Spleen (tissue), 11 donors: ENCODE results near the gene NHEJ1. TPM values are rescaled to one million over a fixed set of nuclear protein-coding genes. Genes with fewer than 3 reads are reported as not detected.

ENCODE experiments used
- DNase-seq: peaks from one replicate; pipeline ENCODE4 v3.0.0-alpha.2; 2020
- H3K27ac ChIP-seq, 8 donors: fragments of 200-600 bp; sonication (generic) in 7 of 8; 1 replicate in 4 of 8; 2 replicates in 4 of 8; pipeline versions ENCODE4 v1.5.0 to v1.8.0; 2016 to 2021; ENCODE audit warnings: inconsistent platforms in 4 of 8, mild to moderate bottlenecking in 4 of 8, moderate library complexity in 1 of 8
- H3K27me3 ChIP-seq, 7 donors: fragments of 200-600 bp; sonication (generic) in 6 of 7; replicated peaks in 1 of 7; 1 replicate in 4 of 7; 2 replicates in 3 of 7; pipeline versions ENCODE4 v1.5.0 to v1.8.0; 2016 to 2021; ENCODE audit warnings: inconsistent platforms in 3 of 7, mild to moderate bottlenecking in 1 of 7
- H3K36me3 ChIP-seq, 6 donors: fragments of 200-600 bp; sonication (generic) in 5 of 6; 1 replicate in 4 of 6; 2 replicates in 2 of 6; pipeline versions ENCODE4 v1.5.0 to v1.8.0; 2016 to 2021; ENCODE audit warnings: inconsistent platforms in 2 of 6
- H3K4me1 ChIP-seq, 6 donors: fragments of 200-600 bp; sonication (generic) in 5 of 6; 1 replicate in 3 of 6; 2 replicates in 3 of 6; pipeline versions ENCODE4 v1.5.0 to v1.8.0; 2016 to 2021; ENCODE audit warnings: inconsistent platforms in 3 of 6
- H3K4me3 ChIP-seq, 8 donors: fragments of 200-600 bp; sonication (generic) in 7 of 8; 1 replicate in 4 of 8; 2 replicates in 4 of 8; pipeline versions ENCODE4 v1.5.0 to v1.8.0; 2016 to 2021; ENCODE audit warnings: inconsistent platforms in 4 of 8, mild to moderate bottlenecking in 4 of 8, moderate library complexity in 2 of 8
- H3K9me3 ChIP-seq, 8 donors: fragments of 200-600 bp; sonication (generic) in 7 of 8; 1 replicate in 4 of 8; 2 replicates in 4 of 8; pipeline versions ENCODE4 v1.5.0 to v1.8.0; 2016 to 2021; ENCODE audit warnings: inconsistent platforms in 4 of 8
- POLR2A ChIP-seq, 3 donors: fragments of 450-650 bp; IDR thresholded peaks; one replicate each; pipeline ENCODE4 v1.5.1; 2017; ENCODE audit warnings: antibody characterized with exemption in 3 of 3, mild to moderate bottlenecking in 1 of 3
- POLR2AphosphoS5 ChIP-seq, 3 donors: sonication (generic); formaldehyde crosslinking; IDR thresholded peaks; one replicate each; pipeline ENCODE4 v1.5.1; 2017; ENCODE audit warnings: antibody characterized with exemption in 3 of 3
- WGBS, 5 donors: extraction: QIAGEN DNeasy Blood & Tissue Kit in 3 of 5; methylation state at CpG; one replicate each; pipeline versions ENCODE4 v1.1.5 to v1.1.7; 2013 to 2018; 5-methylcytosine and 5-hydroxymethylcytosine counted together
- intact Hi-C: fragments of 100-400 bp; cut with DNase I; formaldehyde crosslinking; loops from one replicate; pipeline ENCODE4 v1.15.0; 2023; ENCODE audit warnings: low total_unique reads
- polyA plus RNA-seq, 3 donors: library from polyadenylated mRNA; stranded (reverse); fragments of 200-250 nt; gene quantifications; one replicate each; pipeline ENCODE4 v1.2.1, GENCODE V29; 2013
- total RNA-seq, 7 donors: library from RNA; depleted of rRNA in 3 of 7; stranded (reverse); fragments of >200 nt in 3 of 7; fragmentation: NEBNext Ultra II Directional in 4 of 7; extraction: Animal tissue kit (Norgen Biotek cat#: 25700) in 4 of 7; gene quantifications; one replicate each; pipeline versions ENCODE4 v1.1.0 to v1.2.1, GENCODE V29; 2016 to 2021
- TF ChIP-seq, protein P1 (sequence below), 11 experiments: fragments of 200-600 bp in 7 of 11; fragments of 450-650 bp in 4 of 11; sonication (generic) in 4 of 11; IDR thresholded peaks in 8 of 11; conservative IDR thresholded peaks in 3 of 11; 1 replicate in 7 of 11; 2 replicates in 4 of 11; pipeline versions ENCODE4 v1.4.0 to v1.8.0; 2016 to 2021; ENCODE audit warnings: antibody characterized with exemption in 11 of 11, inconsistent platforms in 4 of 11, mild to moderate bottlenecking in 1 of 11
- donor health status: healthy with polysubstance abuse.
- donor health status: DM: no; HTN: no; CAD: no; lungs with moderate emphysema.
- donor health status: DM: no; HTN: no; CAD: no.
- donor health status: Bipolar disorder and iron deficiency.
- donor health status: healthy.
- donor health status: DM: no; HTN: no; CAD: no.
- donor health status: DM: yes; HTN: yes; CAD: no.

The NHEJ1 gene
- total and polyA plus RNA-seq, 10 donors: 5.5 to 25.9 (median 14.0) TPM

GRCh38 chr2:219177552-219178376 is 17.1 kb upstream of the NHEJ1 start, which contains the start of gene RETREG2:
Gene RETREG2, plus strand, starts transcription at chr2:219178275. Its CDS starts 78 bp downstream, at chr2:219178353.
- peaks cover 20 to 87% (median 53%) of the 10 kb centered on the region in 6 donors for H3K4me1 ChIP-seq
- TF ChIP-seq POLR2A (IDR thresholded peaks at IDR 0.05) (peak; percentile 88 to 97 (median 90)), POLR2AphosphoS5 (IDR thresholded peaks at IDR 0.05) (peak; percentile 97 to 99 (median 99))
- TF ChIP-seq, protein P1, sequence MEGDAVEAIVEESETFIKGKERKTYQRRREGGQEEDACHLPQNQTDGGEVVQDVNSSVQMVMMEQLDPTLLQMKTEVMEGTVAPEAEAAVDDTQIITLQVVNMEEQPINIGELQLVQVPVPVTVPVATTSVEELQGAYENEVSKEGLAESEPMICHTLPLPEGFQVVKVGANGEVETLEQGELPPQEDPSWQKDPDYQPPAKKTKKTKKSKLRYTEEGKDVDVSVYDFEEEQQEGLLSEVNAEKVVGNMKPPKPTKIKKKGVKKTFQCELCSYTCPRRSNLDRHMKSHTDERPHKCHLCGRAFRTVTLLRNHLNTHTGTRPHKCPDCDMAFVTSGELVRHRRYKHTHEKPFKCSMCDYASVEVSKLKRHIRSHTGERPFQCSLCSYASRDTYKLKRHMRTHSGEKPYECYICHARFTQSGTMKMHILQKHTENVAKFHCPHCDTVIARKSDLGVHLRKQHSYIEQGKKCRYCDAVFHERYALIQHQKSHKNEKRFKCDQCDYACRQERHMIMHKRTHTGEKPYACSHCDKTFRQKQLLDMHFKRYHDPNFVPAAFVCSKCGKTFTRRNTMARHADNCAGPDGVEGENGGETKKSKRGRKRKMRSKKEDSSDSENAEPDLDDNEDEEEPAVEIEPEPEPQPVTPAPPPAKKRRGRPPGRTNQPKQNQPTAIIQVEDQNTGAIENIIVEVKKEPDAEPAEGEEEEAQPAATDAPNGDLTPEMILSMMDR (IDR thresholded peaks at IDR 0.05 in 8 of 11, conservative IDR thresholded peaks at IDR 0.05 in 3 of 11): peak in 9 of 11 experiments; percentile 10 to 66 (median 51)
- 0 to 1% (median 0%) methylated on average over 16 to 67 of the region's 67 CpGs for WGBS, 5 donors
- intact Hi-C loops: no loop called here
- peak within 1 kb of the TSS; percentile 95 to 100 (median 99) for H3K27ac ChIP-seq
- DNase-seq: peak; percentile 95
- no peaks in the 10 kb centered on the region for H3K9me3 ChIP-seq
- H3K36me3 ChIP-seq: peaks cover 0 to 65% (median 58%) of the 10 kb centered on the region in 6 donors
- H3K4me3 ChIP-seq: peak within 1 kb of the TSS; percentile 59 to 95 (median 89)
- no peaks in the 10 kb centered on the region for H3K27me3 ChIP-seq

DNA sequence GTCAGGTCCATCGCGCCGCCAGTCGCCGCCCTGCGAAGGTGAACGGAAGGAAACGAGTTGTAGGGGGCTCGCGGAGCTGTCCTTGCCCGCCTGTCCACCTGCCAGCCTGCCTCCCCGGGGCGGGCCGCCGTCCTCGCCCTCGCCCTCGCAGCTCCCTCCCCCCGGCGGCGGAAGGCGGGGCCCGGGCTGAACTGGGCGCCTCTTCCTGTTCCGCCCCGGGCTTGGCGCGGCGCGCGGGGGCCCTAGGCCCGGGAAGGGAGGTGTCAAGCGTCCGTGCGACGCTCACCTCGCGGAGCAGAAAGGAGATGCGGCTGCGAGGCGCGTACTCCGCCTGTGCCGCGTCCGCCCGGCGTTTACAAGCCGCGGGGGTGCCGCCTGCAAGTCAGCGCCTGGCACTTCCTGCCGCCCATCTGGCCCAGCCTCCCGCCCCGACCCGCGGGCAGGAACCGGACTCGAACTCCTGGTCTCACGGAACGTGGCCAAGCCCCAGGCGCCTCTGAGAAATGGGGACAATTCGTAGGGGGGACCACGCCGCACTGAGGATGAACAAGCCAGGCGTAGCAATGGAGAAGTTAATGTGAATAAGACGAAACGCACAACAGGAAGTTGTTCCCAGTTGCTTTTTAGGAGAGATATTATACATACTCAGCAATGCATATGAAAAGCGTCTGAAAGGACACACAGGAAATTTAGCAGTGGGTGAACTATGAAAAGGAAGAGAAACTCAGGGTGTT is 16.4 kb upstream of the NHEJ1 start, which contains the start of gene CNPPD1:
Gene CNPPD1 (minus strand): TSS at position 108 of the 734 bp plus-strand sequence. CDS start 97 bp downstream, at position 11.
- intact Hi-C loops: no loop called here
- Histone ChIP-seq H3K9me3 (no peaks in the 10 kb centered on the region), H3K4me1 (peaks cover 20 to 86% (median 52%) of the 10 kb centered on the region in 6 donors), H3K4me3 (peak within 1 kb of the TSS; percentile 59 to 95 (median 89)), H3K36me3 (peaks cover 0 to 65% (median 58%) of the 10 kb centered on the region in 6 donors), H3K27me3 (no peaks in the 10 kb centered on the region), H3K27ac (peak within 1 kb of the TSS; percentile 95 to 100 (median 99))
- DNase-seq: peak; percentile 99
- TF ChIP-seq POLR2AphosphoS5 (IDR thresholded peaks at IDR 0.05) (peak; percentile 99), POLR2A (IDR thresholded peaks at IDR 0.05) (peak; percentile 90 to 95 (median 94))
- TF ChIP-seq, protein P1 (IDR thresholded peaks at IDR 0.05 in 8 of 11, conservative IDR thresholded peaks at IDR 0.05 in 3 of 11): peak in 5 of 11 experiments; percentile 8 to 48 (median 15)
- WGBS, 5 donors: 0 to 1% (median 0%) methylated on average over 33 to 69 of the region's 69 CpGs

- 2 to 3% (median 3%) methylated on average over 30 to 45 of the region's 45 CpGs for WGBS, 5 donors
- Histone ChIP-seq H3K4me1 (peaks cover 23 to 86% (median 54%) of the 10 kb centered on the region in 6 donors), H3K27ac (peak overlapping the region; percentile 95 to 100 (median 99)), H3K4me3 (peak overlapping the region; percentile 59 to 95 (median 89)), H3K27me3 (no peaks in the 10 kb centered on the region), H3K9me3 (no peaks in the 10 kb centered on the region), H3K36me3 (peaks cover 0 to 65% (median 54%) of the 10 kb centered on the region in 6 donors)
- peak in 1 of 3 donors; percentile 63 for TF ChIP-seq POLR2AphosphoS5 (IDR thresholded peaks at IDR 0.05)
- TF ChIP-seq, protein P1 (IDR thresholded peaks at IDR 0.05 in 8 of 11, conservative IDR thresholded peaks at IDR 0.05 in 3 of 11): peak in 2 of 11 experiments; percentile 4 to 45
- no peak for TF ChIP-seq POLR2A (IDR thresholded peaks at IDR 0.05)
- DNase-seq: peak; percentile 93
- intact Hi-C loops: no loop called here
These were observed 15.6 kb upstream of the NHEJ1 start for GRCh38 chr2:219175928-219176817.
